Sciatic nerve (tissue), 2 donors: ENCODE results near the gene OR5M3. TPM values are rescaled to one million over a fixed set of nuclear protein-coding genes. Genes with fewer than 3 reads are reported as not detected.

Experiments used
- ATAC-seq: fragments of 200-7000 bp; cut with Tn5 transposase; one replicate; pipeline ENCODE4 v1.9.1; 2020; ENCODE audit warnings: mild to moderate bottlenecking, moderate library complexity
- DNase-seq: peaks from one replicate; pipeline ENCODE4 v3.0.0-alpha.2; 2020; ENCODE audit warnings: low spot score
- intact Hi-C: fragments of 100-400 bp; cut with DNase I; formaldehyde crosslinking; loops from one replicate; pipeline ENCODE4 v1.14.2; 2022
- total RNA-seq: library from RNA; stranded (reverse); fragmentation: NEBNext Ultra II Directional; extraction: Animal tissue kit (Norgen Biotek cat#: 25700); gene quantifications from one replicate; pipeline ENCODE4 v1.2.1, GENCODE V29; 2021
- donor health status: DM: no; HTN: no; CAD: no.
- donor health status: DM: no; HTN: no; CAD: no.

OR5M3 gene
- total RNA-seq: not detected

DNA sequence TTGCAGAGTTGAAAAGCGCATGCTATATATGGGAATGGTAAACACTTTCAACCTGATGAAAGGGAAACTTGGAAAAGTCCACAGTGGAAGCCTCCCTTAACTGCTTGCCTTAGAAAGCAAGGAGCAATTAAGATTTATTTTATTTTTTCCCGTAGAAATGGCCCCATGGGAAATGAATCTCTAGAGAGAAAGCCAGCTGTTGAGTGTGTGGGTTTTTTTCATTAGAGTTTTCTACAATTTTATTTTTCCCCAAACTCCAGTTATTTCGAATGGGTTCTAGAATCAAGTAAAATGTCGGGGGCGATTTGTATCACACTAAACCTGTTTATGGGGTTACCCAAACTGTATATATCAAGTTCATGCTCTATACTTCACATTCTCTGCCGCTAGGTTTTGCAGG is at the start of gene OR5M3:
Gene OR5M3, minus strand, starts transcription at position 101 of the 400 bp plus-strand sequence. CDS start 2,855 bp downstream, outside the sequence.
- ATAC-seq (no peak), DNase-seq (no peak)
- intact Hi-C loops: no loop called here

DNA sequence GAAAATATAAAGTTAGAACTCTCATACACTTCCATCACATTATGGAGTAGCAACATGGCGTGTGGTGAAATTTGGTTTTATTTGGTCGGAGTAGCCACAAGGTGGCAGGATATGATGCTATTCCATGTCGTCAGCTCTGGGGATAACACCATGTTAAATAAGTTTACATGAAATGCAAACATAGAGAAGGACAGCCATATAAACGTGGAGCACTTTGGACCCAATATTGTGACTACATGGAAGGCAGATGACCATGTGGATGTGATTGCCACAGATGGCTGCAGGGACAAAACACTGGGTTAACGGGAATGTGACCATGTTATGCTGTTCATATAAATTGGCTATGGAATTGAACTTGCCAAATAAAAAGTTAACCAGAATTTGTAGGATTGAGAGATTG is 48.9 kb upstream of the OR5M3 start:
- DNase-seq (no peak), ATAC-seq (no peak)
- intact Hi-C loops: no loop called here

DNA sequence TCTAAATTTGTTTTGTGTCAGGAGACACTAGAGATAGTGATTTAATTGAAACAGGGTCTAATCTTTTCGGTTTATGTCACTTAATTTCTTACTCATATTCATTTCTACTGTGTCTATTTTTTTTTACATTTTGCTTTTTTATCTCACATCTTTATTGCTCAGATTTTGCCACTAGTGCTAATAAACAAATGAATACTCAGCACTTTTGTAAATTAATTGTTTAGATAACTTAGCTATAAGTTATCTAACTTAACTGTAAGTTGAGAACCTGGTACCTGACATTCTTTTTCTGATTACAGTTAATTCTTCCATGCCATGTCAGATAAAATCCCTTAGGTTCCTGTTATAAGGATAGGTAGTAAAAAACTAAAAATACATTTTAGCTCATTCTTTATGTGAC is 40.1 kb upstream of the OR5M3 start:
- DNase-seq: no peak
- intact Hi-C loops: loop anchor here (10.0 kb wide), 1 partner anchor 58 kb away; no protein-coding TSS in a partner anchor
- no peak for ATAC-seq

DNA sequence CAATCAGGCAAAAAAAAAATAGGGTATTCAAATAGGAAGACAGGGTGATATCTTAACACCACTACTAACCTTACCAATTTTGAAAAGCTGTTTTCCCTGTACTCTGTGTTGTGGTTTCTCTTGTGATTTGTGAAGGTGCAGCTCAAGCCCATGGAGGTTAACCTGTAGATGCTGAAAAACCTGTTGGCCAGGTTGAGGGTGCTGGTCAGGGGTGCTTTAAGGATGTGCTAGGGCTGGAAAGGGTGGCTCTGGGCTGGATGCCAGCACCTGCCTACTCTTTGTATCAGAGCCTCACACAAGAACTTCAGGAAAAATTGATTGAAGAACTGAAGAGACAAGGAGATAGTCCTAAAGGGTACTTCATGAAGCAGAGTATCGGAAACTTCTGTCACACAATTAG is 36.3 kb upstream of the OR5M3 start:
- DNase-seq (no peak), ATAC-seq (no peak)
- intact Hi-C loops: no loop called here

DNA sequence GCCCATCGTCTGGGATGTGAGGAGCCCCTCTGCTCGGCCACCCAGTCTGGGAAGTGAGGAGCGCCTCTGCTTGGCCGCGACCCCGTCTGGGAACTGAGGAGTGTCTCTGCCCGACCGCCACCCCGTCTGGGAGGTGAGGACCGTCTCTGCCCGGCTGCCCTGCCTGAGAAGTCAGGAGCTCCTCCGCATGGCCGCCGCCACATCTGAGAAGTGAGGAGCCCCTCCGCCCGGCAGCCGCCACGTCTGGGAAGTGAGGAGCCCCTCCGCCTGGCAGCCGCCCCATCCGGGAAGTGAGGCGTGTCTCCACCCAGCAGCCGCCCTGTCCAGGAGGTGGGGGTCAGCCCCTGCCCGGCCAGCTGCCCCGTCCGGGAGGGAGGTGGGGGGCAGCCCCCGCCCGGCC is 23.9 kb upstream of the OR5M3 start:
- no peak for ATAC-seq
- intact Hi-C loops: no loop called here

DNA sequence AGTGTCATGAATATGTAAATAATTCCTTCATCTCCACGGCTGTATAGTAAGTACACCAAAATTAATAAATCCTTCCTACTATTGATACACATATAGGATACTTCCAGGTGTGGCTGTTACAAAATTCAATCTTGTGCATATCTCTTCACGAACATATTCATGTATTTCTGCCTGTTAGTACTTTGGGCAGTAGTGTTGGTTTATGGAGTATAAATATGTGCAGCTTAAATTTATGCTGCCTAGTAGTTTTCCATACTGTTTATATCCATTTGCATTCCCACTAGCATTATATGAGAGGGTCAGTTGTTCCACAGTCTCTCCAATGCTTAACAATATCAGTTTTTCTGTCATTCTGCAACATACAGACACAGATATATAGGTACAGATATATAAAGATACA is 22.0 kb upstream of the OR5M3 start:
- ATAC-seq: no peak
- DNase-seq: no peak
- intact Hi-C loops: no loop called here

More for the DNA sequence above, 23.9 kb upstream of the OR5M3 start:
- DNase-seq: no peak

DNA sequence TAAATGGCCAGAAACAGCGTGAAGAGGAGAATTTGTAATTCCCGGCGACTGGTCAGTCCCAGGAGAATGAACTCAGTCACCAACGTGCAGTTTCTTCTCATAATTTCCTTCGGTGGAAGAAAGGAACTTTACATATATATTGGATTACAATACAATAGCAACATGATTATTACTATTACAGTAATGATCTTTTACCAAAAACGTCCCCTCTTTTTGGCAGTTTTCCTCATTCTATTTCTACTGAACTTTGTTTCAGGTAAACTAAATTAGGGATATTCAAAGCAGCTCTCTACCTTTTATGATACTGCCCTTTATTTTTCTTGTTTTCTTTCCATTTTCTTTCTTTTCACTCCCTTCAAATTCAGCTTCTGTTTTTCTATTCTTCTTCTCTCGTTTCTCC is 18.1 kb upstream of the OR5M3 start, which contains the start of gene OR5M8:
Gene OR5M8, minus strand, starts transcription at position 101 of the 400 bp plus-strand sequence. Its CDS starts 0 bp downstream, at position 101.
- intact Hi-C loops: no loop called here
- no peak for ATAC-seq
- no peak for DNase-seq

DNA sequence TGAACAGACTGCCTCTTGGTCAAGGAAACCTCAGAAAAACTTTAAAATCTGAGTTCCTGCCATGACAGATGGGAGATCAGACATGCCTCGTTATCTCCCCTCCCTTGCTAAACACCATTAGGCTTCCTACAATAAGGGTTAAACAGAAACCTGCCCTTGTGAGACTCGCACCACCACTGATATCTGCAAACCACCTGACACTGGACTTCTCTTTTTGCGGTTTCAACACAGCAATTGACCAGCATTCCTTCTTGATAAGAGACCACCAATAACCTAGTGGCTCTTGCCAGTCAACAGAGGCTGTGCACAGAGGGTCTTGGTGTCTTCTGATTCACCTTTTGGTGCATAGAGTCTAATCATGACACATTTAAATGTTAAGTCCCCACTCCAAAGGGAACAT is 13.6 kb upstream of the OR5M3 start:
- ATAC-seq (no peak), DNase-seq (no peak)
- intact Hi-C loops: no loop called here

DNA sequence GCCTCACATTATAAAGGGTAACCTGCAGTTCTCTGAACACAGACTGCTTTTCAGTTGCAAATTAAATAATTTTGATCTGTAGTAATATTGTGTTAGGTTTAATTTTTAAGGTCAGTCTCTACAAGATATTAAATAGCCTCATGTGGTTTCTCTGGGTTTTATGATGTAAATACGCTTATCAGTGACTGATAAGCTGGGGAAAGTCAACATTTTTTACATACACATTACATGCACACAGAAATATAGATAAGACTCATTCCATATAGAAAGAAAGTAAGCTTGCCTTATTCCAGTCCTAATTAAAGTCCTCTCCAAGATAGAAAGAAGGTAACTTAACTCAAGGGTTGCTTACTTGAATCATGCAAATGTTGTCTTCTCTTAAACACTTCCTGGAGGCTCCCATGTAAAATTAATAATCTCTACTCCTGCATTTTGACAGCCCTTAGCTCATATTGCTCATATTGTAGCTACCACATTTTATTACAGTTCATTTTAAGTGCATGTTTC is 1.6 kb upstream of the OR5M3 start:
- intact Hi-C loops: no loop called here
- ATAC-seq (no peak), DNase-seq (no peak)

DNA sequence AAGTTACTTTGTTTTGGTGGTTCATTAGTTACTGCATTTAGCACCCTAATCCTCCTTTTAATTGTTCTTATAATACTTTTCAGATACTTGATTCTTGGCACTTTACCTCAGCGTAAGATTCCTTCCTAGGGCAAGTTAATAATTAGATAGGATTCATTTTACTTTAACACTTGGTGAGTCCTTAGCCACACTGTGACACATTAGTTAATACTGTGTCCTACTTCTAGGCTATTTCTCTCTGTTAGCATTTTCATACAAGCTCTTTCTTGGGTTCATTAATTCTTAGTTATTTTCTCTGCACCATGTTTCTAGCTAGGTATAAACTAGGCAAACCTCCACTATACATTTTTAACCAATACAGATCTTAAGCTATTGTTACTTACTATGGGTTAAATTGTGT is 16.1 kb downstream of the OR5M3 start:
- ATAC-seq (no peak), DNase-seq (no peak)
- intact Hi-C loops: loop anchor here (10.0 kb wide), 1 partner anchor 58 kb away; no protein-coding TSS in a partner anchor

DNA sequence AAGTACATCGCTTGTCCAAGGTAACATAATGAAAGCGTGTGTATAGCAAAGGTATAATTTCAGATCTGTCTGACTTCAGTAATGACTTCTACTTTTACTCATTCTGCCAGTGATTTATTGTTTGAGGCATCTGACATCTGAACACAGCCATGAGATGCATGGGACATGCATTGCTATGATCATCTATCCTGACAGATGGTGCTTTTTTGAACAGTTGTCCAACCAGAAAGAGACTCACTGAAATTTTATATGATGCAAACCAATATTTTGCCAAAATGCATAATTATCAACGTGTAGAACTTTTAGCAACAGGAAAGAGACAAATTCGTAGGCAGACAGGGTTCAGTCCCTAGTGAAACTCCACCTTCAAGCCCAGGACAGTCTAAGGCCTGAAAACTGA is 19.6 kb downstream of the OR5M3 start:
- no peak for DNase-seq
- no peak for ATAC-seq
- intact Hi-C loops: loop anchor here (10.0 kb wide), 1 partner anchor 61 kb away; no protein-coding TSS in a partner anchor

Other genes starting within 250 kb of the OR5M3 start
- gene OR5T2, start 239.1 kb downstream of the OR5M3 start, total RNA-seq: not detected
- gene OR5T3, start 221.1 kb downstream of the OR5M3 start, total RNA-seq: not detected
- gene OR5T1, start 199.2 kb downstream of the OR5M3 start, total RNA-seq: not detected
- not detected for gene OR8H1, start 181.1 kb downstream of the OR5M3 start, total RNA-seq
- not detected for gene OR8K3, start 158.2 kb downstream of the OR5M3 start, total RNA-seq
- gene OR8K1, start 127.3 kb downstream of the OR5M3 start, total RNA-seq: not detected
- not detected for gene OR8J1, start 119.1 kb downstream of the OR5M3 start, total RNA-seq
- not detected for gene OR8U1, start 97.7 kb downstream of the OR5M3 start, total RNA-seq
- gene OR5AL1, start 60.7 kb downstream of the OR5M3 start, total RNA-seq: not detected
- gene OR5M8, start 18.0 kb upstream of the OR5M3 start, total RNA-seq: not detected
- gene OR5M11, start 69.9 kb upstream of the OR5M3 start, total RNA-seq: not detected
- gene OR5M10, start 104.4 kb upstream of the OR5M3 start, total RNA-seq: not detected
- gene OR5M1, start 141.5 kb upstream of the OR5M3 start, total RNA-seq: not detected
- gene OR5AP2, start 169.1 kb upstream of the OR5M3 start, total RNA-seq: not detected
- gene OR5AR1, start 190.3 kb upstream of the OR5M3 start, total RNA-seq: not detected
- gene OR9G1, start 225.7 kb upstream of the OR5M3 start, total RNA-seq: not detected